ENCODE results near the gene LAMTOR2. TPM values are rescaled to one million over a fixed set of nuclear protein-coding genes. Genes with fewer than 3 reads are reported as not detected.

The LAMTOR2 gene
- total and polyA plus RNA-seq, 2 experiments from 2014 or later: 67.3 to 108 TPM

- no peak for TF ChIP-seq ETS1 (IDR thresholded peaks at IDR 0.05)
- TF ChIP-seq CREB1 (CRISPR knock-in tag; IDR thresholded peaks at IDR 0.05; ENCODE audit: low read depth): no peak
- no peak for TF ChIP-seq CTCF (conservative IDR thresholded peaks at IDR 0.05; ENCODE audit: low read depth in 2 of 2)
- TF ChIP-seq STAT1 (IDR thresholded peaks at IDR 0.05; ENCODE audit: unreplicated experiment): no peak
- TF ChIP-seq REST (IDR thresholded peaks at IDR 0.05; ENCODE audit: unreplicated experiment): no peak
- TF ChIP-seq NANOG (IDR thresholded peaks at IDR 0.05; ENCODE audit: borderline replicate concordance): no peak
- no peak for TF ChIP-seq JUNB (IDR thresholded peaks at IDR 0.05; ENCODE audit: unreplicated experiment)
- TF ChIP-seq EZH2 (IDR thresholded peaks at IDR 0.05; ENCODE audit: low read depth, unreplicated experiment): no peak
- no peak for TF ChIP-seq ZNF114 (CRISPR knock-in tag; IDR thresholded peaks at IDR 0.05)
Observed at GRCh38 chr1:156056326-156056849, 1.8 kb downstream of the LAMTOR2 start (continued).

GRCh38 chr1:156060937-156061636 is 6.5 kb downstream of the LAMTOR2 start, which contains the start of gene RAB25:
RAB25 (plus strand) TSS chr1:156061160; CDS start chr1:156061401, 241 bp downstream.
- peak; percentile 80 for ATAC-seq
- no peaks in the 10 kb centered on the region for H3K9me2 ChIP-seq (ENCODE audit: insufficient read depth)
- peak within 1 kb of the TSS; percentile 59 for H3K4me3 ChIP-seq
- H3K36me3 Mint-ChIP-seq (ENCODE audit: low read depth): peaks cover 22% of the 10 kb centered on the region
- H3K4me1 ChIP-seq (ENCODE audit: insufficient read depth): peaks cover 18% of the 10 kb centered on the region
- peaks cover 9% of the 10 kb centered on the region for H4K20me1 ChIP-seq (replicated peaks; ENCODE audit: insufficient read depth)
- peak within 1 kb of the TSS; percentile 85 for H3K4me2 ChIP-seq
- no peaks in the 10 kb centered on the region for H3K9me3 Mint-ChIP-seq
- H3K36me3 ChIP-seq (ENCODE audit: insufficient read depth): no peaks in the 10 kb centered on the region
- peaks cover 40% of the 10 kb centered on the region for H3K4me1 Mint-ChIP-seq
- peak within 1 kb of the TSS; percentile 88 for H2AFZ ChIP-seq
- peak within 1 kb of the TSS; percentile 98 for H3K27ac Mint-ChIP-seq
- H3K27ac ChIP-seq (ENCODE audit: low read depth): peak within 1 kb of the TSS; percentile 99
- peaks cover 28% of the 10 kb centered on the region for H3F3A ChIP-seq (replicated peaks; ENCODE audit: low read depth)
- DNase-seq (ENCODE audit: low spot score): peak; percentile 96
- H3K79me2 ChIP-seq (replicated peaks; ENCODE audit: insufficient read depth): peaks cover 9% of the 10 kb centered on the region; the same call in 1 of the 2 replicates
- peaks cover 13% of the 10 kb centered on the region for H3K27me3 Mint-ChIP-seq (ENCODE audit: insufficient read depth, low read depth, poor library complexity)
- peak within 1 kb of the TSS; percentile 88 for H3K4me3 Mint-ChIP-seq
- H3K27me3 ChIP-seq (ENCODE audit: insufficient read depth): peaks cover 7% of the 10 kb centered on the region; the same call in 1 of the 2 replicates
- TF ChIP-seq CREB1 (CRISPR knock-in tag; IDR thresholded peaks at IDR 0.05; ENCODE audit: low read depth): peak; percentile 94
- TF ChIP-seq ZNF462 (CRISPR knock-in tag; IDR thresholded peaks at IDR 0.05): 0 out of 2 replicates have a peak, but pooled peaks have one; percentile 8
